Type B pancreatic cell (in vitro differentiated cells): Measurements from ENCODE around the gene GPRC6A. TPM values are rescaled to one million over a fixed set of nuclear protein-coding genes. Genes with fewer than 3 reads are reported as not detected.
A peak's percentile ranks its signal among the peaks of the same experiment; 100 is the strongest.

Experiments used
- DNase-seq: peaks from one replicate; pipeline ENCODE4 v3.0.0; 2021; ENCODE audit warnings: mixed read lengths; ENCODE audit not compliant: unreplicated experiment; ENCODE audit errors: extremely low spot score
- H3K27ac Mint-ChIP-seq: 2 replicates; pipeline ENCODE4 v1.8.0; 2021; ENCODE audit warnings: mild to moderate bottlenecking, mixed read lengths
- H3K27me3 Mint-ChIP-seq: 2 replicates; pipeline ENCODE4 v1.8.0; 2021; ENCODE audit warnings: mixed read lengths
- H3K36me3 Mint-ChIP-seq: 2 replicates; pipeline ENCODE4 v1.8.0; 2021; ENCODE audit warnings: mixed read lengths
- H3K4me1 Mint-ChIP-seq: one replicate; pipeline ENCODE4 v1.8.0; 2021; ENCODE audit warnings: mixed read lengths; ENCODE audit not compliant: unreplicated experiment
- H3K4me3 Mint-ChIP-seq: 2 replicates; pipeline ENCODE4 v1.8.0; 2021; ENCODE audit warnings: mild to moderate bottlenecking, mixed read lengths
- H3K9me3 Mint-ChIP-seq: 2 replicates; pipeline ENCODE4 v1.8.0; 2021; ENCODE audit warnings: mixed read lengths
- total RNA-seq: library from RNA; stranded (reverse); gene quantifications from 2 replicates; pipeline ENCODE4 v1.2.1, GENCODE V29; 2021; ENCODE audit warnings: low replicate concordance
- TF ChIP-seq, protein P1 (sequence below): fragments of 200-600 bp; sonication (generic); conservative IDR thresholded peaks from 2 replicates; pipeline ENCODE4 v1.5.0; 2021; ENCODE audit warnings: antibody characterized with exemption, mild to moderate bottlenecking

The GPRC6A gene
- total RNA-seq, 1 donor from 2014 or later: 0.12 TPM

DNA sequence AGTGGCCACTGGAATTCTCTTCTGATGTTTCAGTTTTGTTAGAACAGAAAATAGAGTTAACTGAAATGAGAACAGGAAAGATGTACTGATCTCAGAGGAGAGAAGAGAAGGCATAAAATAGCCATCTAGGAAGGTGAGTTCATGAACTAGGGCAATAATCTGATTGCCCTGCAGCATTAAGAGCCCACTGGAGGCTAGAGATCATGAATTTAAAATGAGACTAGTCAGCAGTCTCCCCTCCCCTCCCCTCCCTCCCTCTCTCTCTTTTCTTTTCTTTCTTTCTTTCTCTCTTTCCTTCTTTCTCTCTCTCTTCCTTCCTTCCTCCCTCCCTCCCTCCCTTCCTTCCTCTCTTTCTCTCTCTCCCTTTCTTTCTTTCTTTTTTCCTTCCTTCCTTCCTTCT, 28.9 kb downstream of the GPRC6A start:
- Mint-ChIP-seq H3K27ac (no peak overlapping the region), H3K27me3 (no peaks in the 10 kb centered on the region), H3K36me3 (no peaks in the 10 kb centered on the region), H3K4me1 (no peaks in the 10 kb centered on the region), H3K9me3 (no peaks in the 10 kb centered on the region), H3K4me3 (no peak overlapping the region)
- TF ChIP-seq, protein P1, sequence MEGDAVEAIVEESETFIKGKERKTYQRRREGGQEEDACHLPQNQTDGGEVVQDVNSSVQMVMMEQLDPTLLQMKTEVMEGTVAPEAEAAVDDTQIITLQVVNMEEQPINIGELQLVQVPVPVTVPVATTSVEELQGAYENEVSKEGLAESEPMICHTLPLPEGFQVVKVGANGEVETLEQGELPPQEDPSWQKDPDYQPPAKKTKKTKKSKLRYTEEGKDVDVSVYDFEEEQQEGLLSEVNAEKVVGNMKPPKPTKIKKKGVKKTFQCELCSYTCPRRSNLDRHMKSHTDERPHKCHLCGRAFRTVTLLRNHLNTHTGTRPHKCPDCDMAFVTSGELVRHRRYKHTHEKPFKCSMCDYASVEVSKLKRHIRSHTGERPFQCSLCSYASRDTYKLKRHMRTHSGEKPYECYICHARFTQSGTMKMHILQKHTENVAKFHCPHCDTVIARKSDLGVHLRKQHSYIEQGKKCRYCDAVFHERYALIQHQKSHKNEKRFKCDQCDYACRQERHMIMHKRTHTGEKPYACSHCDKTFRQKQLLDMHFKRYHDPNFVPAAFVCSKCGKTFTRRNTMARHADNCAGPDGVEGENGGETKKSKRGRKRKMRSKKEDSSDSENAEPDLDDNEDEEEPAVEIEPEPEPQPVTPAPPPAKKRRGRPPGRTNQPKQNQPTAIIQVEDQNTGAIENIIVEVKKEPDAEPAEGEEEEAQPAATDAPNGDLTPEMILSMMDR: no peak
- DNase-seq: no peak

DNA sequence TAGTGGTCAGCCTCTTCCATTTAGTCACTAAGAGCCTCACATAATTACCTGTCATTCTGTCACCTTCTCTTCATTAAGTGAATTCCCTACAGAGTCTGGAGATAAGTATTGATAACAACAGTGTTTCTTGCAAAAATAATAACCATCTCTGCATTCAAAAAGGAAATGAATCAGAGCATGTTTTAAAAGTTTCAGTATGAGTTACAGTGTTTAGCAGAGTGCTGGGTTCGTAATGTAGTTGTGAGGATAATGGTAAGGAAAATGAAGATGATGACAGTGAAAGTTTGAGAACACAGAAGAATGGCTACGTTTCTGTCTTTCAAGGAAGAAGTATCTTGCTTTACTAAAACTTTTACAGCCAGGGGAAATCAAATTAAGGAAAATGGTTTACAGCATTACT, 31.3 kb downstream of the GPRC6A start:
- Mint-ChIP-seq H3K4me3 (no peak overlapping the region), H3K27ac (no peak overlapping the region)
- DNase-seq: no peak

DNA sequence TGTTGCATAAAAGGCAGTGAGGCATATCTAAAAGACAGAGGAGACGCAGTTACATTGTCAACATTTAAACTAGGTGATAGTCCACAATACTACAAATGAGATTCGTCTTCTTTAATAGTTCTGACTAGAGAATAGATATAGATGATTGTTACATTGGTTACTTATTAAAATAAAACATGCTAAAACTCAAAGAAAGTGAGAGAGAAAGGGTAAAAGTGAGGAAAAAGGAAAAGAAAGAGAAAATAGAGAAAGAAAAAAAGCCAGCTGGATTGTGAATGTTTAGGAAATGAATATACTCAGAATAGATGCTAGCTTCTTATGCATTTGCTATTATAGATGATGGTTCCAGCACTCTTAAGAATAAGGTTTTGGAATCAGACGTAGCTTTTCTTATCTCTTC, 35.7 kb downstream of the GPRC6A start:
- TF ChIP-seq, protein P1: no peak
- Mint-ChIP-seq H3K4me1 (no peaks in the 10 kb centered on the region), H3K36me3 (no peaks in the 10 kb centered on the region), H3K27ac (no peak overlapping the region), H3K9me3 (no peaks in the 10 kb centered on the region), H3K27me3 (peaks cover 4% of the 10 kb centered on the region), H3K4me3 (no peak overlapping the region)
- DNase-seq: no peak

More for the DNA sequence above, 31.3 kb downstream of the GPRC6A start:
- TF ChIP-seq, protein P1: no peak
- no peaks in the 10 kb centered on the region for H3K36me3 Mint-ChIP-seq
- H3K9me3 Mint-ChIP-seq: no peaks in the 10 kb centered on the region
- peaks cover 4% of the 10 kb centered on the region for H3K27me3 Mint-ChIP-seq
- H3K4me1 Mint-ChIP-seq: no peaks in the 10 kb centered on the region

DNA sequence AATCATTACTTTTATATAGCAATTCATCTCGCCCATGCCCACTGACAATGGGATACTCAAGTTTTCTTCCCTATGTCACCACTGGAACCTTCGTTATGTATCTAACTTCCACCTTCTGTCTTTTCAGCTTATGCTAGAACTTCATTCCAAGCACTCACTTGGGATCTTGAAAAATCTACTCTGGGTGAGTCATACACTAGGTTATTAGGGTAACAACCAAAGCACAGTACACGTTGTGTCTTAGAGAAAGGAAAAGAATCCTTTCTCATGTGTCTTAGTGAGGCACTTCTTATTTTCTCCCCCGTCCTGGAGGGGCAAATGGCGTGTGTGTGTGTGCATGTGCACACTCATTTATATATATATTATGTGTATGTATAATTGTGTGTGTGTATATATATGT, 45.0 kb downstream of the GPRC6A start:
- no peaks in the 10 kb centered on the region for H3K27me3 Mint-ChIP-seq
- H3K27ac Mint-ChIP-seq: no peak overlapping the region

DNA sequence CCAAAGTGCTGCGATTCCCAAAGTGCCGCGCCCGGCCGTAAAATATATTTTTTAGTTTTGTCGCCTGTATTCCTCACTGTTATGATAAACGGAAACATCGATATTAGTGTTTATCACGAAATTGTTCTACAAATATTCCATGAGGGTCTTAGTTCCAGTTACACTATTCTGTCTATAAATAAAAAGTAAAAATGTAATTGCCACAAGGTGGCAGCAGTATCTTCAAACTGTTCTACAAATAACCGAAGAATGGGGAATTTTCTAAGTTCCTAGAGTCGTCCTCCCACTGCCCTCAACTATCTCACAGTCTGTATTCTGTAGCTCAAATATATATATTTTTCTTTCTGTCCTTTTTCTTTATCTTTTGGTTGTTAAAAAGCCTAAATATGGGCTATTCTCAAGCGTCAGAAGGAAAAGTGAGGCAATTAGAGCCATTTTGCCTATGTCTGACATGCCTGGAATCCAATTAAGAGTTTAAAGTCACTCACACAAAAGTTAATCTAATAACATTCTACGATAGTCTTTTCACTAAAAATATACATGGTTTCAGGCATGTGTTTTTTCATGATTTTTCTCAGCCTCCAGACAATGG, 49.2 kb downstream of the GPRC6A start:
- Mint-ChIP-seq H3K9me3 (no peaks in the 10 kb centered on the region), H3K27me3 (no peaks in the 10 kb centered on the region), H3K36me3 (no peaks in the 10 kb centered on the region), H3K4me3 (no peak overlapping the region), H3K4me1 (peaks cover 5% of the 10 kb centered on the region), H3K27ac (no peak overlapping the region)
- no peak for DNase-seq
- TF ChIP-seq, protein P1: peak; percentile 79

More for the DNA sequence above, 45.0 kb downstream of the GPRC6A start:
- TF ChIP-seq, protein P1: no peak
- no peaks in the 10 kb centered on the region for H3K9me3 Mint-ChIP-seq
- DNase-seq: no peak
- H3K4me1 Mint-ChIP-seq: peaks cover 5% of the 10 kb centered on the region
- no peaks in the 10 kb centered on the region for H3K36me3 Mint-ChIP-seq
- H3K4me3 Mint-ChIP-seq: no peak overlapping the region
